GM12892 (cell line): ENCODE measurements around the gene PHF19.
A peak's percentile ranks its signal among the peaks of the same experiment; 100 is the strongest.

Experiments
- POLR2A ChIP-seq: IDR thresholded peaks from 2 replicates; pipeline ENCODE4 v1.6.1; 2011; ENCODE audit warnings: low read depth, low read length, control low read depth
- POLR2AphosphoS5 ChIP-seq: IDR thresholded peaks from 2 replicates; pipeline ENCODE4 v1.6.1; 2011; ENCODE audit warnings: low read depth, low read length, control low read depth
- TAF1 ChIP-seq: IDR thresholded peaks from 2 replicates; pipeline ENCODE4 v1.6.1; 2011; ENCODE audit warnings: low read depth, mild to moderate bottlenecking, control low read depth, low read length, borderline replicate concordance

DNA sequence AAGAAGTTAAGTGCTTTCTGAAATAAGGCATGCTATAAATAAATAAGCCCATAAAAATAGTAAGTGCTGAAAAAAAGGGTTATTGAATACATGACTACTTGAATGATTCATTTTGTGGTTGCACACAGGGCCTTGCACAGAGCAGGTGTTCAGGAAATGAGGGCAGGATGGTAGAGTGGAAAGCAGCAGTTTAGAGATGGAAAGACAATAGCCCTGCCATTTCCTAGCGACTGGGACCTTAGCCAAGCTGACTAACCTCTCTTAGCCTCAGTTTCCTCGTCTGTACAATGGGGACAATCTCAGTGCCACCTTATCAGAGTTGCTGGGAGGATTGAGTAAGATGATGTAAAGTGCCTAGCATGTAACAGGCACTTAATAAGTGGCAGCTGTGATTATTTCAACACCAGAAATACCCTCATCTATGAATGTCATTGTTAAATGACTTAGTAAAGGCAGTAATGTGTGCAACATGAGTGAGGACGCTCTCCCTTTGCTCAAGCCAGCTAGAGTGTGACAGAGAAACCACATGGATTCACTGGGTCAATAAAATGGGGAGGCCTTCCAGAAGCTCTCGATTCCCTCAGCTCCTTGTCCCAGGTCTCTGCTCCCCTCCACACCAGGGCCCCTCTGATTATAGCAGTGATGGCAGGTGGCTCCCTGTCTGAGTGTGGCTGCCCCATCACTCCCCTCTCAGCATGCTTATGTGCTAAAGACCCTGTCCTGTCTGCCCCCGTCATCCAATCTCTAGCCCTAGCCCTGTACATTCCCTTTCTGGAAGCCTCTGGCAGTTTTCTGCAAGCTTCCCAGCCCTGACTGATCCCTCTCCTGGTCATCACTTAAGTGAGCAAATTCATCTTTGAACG, 16.0 kb upstream of the PHF19 start:
- TF ChIP-seq POLR2AphosphoS5 (peak; percentile 68), POLR2A (0 out of 2 replicates have a peak, but pooled peaks have one; percentile 14), TAF1 (no peak)
